H1 (cell line): ENCODE results near the gene GAREM2. TPM values are rescaled to one million over a fixed set of nuclear protein-coding genes. Genes with fewer than 3 reads are reported as not detected.

Experiments
- CTCF ChIA-PET: fragments of 300-600 bp; sonication (Branson Sonifier 250); formaldehyde crosslinking; loops from one replicate; lab custom pipeline; 2021; ENCODE audit not compliant: partially characterized antibody; lab: Charles Lee
- POLR2A ChIA-PET: fragments of 300-600 bp; sonication (Branson Sonifier 250); formaldehyde crosslinking; loops from one replicate; lab custom pipeline; 2021; ENCODE audit warnings: inconsistent platforms; ENCODE audit not compliant: partially characterized antibody; lab: Charles Lee
- DNase-seq, 2 experiments: peaks; one replicate each; pipeline versions ENCODE4 v3.0.0 to v3.0.0-alpha.2; 2010 to 2022; ENCODE audit warnings: low spot score in 2 of 2, low read depth in 1 of 2, mixed read lengths in 1 of 2
- FAIRE-seq: peaks from 2 replicates; lab custom pipeline; 2011; peaks lifted over from hg19 to GRCh38; lab: Jason Lieb, UNC
- H2AFZ ChIP-seq: 2 replicates; pipeline ENCODE4 v1.8.1; 2012; ENCODE audit warnings: low read length, inconsistent platforms
- H2AK5ac ChIP-seq: 2 replicates; pipeline ENCODE4 v1.6.1; 2013; ENCODE audit warnings: low read depth, low read length
- H2BK120ac ChIP-seq: replicated peaks from 2 replicates; pipeline ENCODE3; 2013; ENCODE audit warnings: low read depth, low read length, inconsistent platforms
- H2BK12ac ChIP-seq: 2 replicates; pipeline ENCODE4 v1.6.1; 2013; ENCODE audit warnings: low read depth, low read length
- H2BK15ac ChIP-seq: 2 replicates; pipeline ENCODE4 v1.6.1; 2013; ENCODE audit warnings: low read length
- H2BK20ac ChIP-seq: 2 replicates; pipeline ENCODE4 v1.6.1; 2013; ENCODE audit warnings: low read length
- H2BK5ac ChIP-seq: 2 replicates; pipeline ENCODE4 v1.6.1; 2013; ENCODE audit warnings: low read depth, low read length
- H3K14ac ChIP-seq: 2 replicates; pipeline ENCODE4 v1.6.1; 2013; ENCODE audit warnings: inconsistent platforms; ENCODE audit not compliant: insufficient read length
- H3K18ac ChIP-seq: 2 replicates; pipeline ENCODE4 v1.6.1; 2013; ENCODE audit warnings: low read length; ENCODE audit errors: extremely low read depth
- H3K23ac ChIP-seq: 2 replicates; pipeline ENCODE4 v1.6.1; 2013; ENCODE audit warnings: inconsistent platforms; ENCODE audit not compliant: insufficient read length
- H3K23me2 ChIP-seq: 2 replicates; pipeline ENCODE4 v1.6.1; 2013; ENCODE audit warnings: low read depth, low read length
- H3K27ac ChIP-seq: 2 replicates; pipeline ENCODE4 v1.6.1; 2011; ENCODE audit warnings: low read depth, low read length, inconsistent platforms
- H3K27me3 ChIP-seq, 4 experiments: replicated peaks in 1 of 4; 1 replicate in 1 of 4; 2 replicates in 3 of 4; pipeline versions ENCODE4 v1.6.1 to v1.8.1; 2011 to 2013; ENCODE audit warnings: low read length in 3 of 4, mild to moderate bottlenecking in 3 of 4, inconsistent platforms in 2 of 4, mixed read lengths in 2 of 4, moderate library complexity in 1 of 4; ENCODE audit not compliant: control insufficient read depth in 3 of 4, insufficient read depth in 3 of 4; ENCODE audit errors: extremely low read depth in 1 of 4
- H3K36me3 ChIP-seq, 4 experiments: 2 replicates each; pipeline versions ENCODE4 v1.6.1 to v1.8.1; 2011 to 2013; ENCODE audit warnings: mild to moderate bottlenecking in 4 of 4, low read length in 3 of 4, moderate library complexity in 2 of 4, control low read depth in 1 of 4, inconsistent platforms in 1 of 4; ENCODE audit not compliant: insufficient read depth in 4 of 4, control insufficient read depth in 2 of 4
- H3K4ac ChIP-seq: replicated peaks from 2 replicates; pipeline ENCODE3; 2013; ENCODE audit warnings: low read length, low read depth, mixed read lengths, inconsistent platforms; ENCODE audit not compliant: insufficient read length
- H3K4me1 ChIP-seq, 4 experiments: replicated peaks in 1 of 4; 1 replicate in 1 of 4; 2 replicates in 3 of 4; pipeline versions ENCODE4 v1.6.1 to v1.8.1; 2011 to 2013; ENCODE audit warnings: low read length in 3 of 4, inconsistent platforms in 2 of 4, mixed read lengths in 1 of 4; ENCODE audit not compliant: insufficient read depth in 4 of 4, control insufficient read depth in 3 of 4
- H3K4me2 ChIP-seq, 2 experiments: 2 replicates each; pipeline versions ENCODE4 v1.6.1 to v1.8.1; 2011 to 2013; ENCODE audit warnings: low read depth in 2 of 2, low read length in 2 of 2, control low read depth in 1 of 2, inconsistent platforms in 1 of 2, mild to moderate bottlenecking in 1 of 2; ENCODE audit not compliant: insufficient read depth in 1 of 2
- H3K4me3 ChIP-seq, 4 experiments: fragments of 200-600, 300-600 bp in 1 of 4; sonication (generic), shearing (Covaris generic), sonication (Bioruptor Twin) in 1 of 4; 2 replicates each; pipeline versions ENCODE4 v1.5.1 to v1.8.1; 2011 to 2016; ENCODE audit warnings: low read length in 4 of 4, low read depth in 3 of 4, control low read depth in 2 of 4, inconsistent platforms in 2 of 4, mild to moderate bottlenecking in 2 of 4, mixed read lengths in 1 of 4, moderate library complexity in 1 of 4; ENCODE audit not compliant: insufficient read depth in 2 of 4; ENCODE audit errors: extremely low read depth in 1 of 4
- H3K56ac ChIP-seq: replicated peaks from 2 replicates; pipeline ENCODE3; 2013; ENCODE audit warnings: low read depth, mild to moderate bottlenecking, mixed read lengths, low read length, inconsistent platforms; ENCODE audit not compliant: insufficient read length
- H3K79me1 ChIP-seq: 2 replicates; pipeline ENCODE4 v1.6.1; 2013; ENCODE audit warnings: low read depth, low read length, control low read depth
- H3K79me2 ChIP-seq, 2 experiments: 2 replicates each; pipeline versions ENCODE4 v1.6.1 to v1.8.1; 2012 to 2013; ENCODE audit warnings: low read length in 2 of 2, mild to moderate bottlenecking in 2 of 2, inconsistent platforms in 1 of 2; ENCODE audit not compliant: insufficient read depth in 2 of 2, control insufficient read depth in 1 of 2
- H3K9ac ChIP-seq, 4 experiments: replicated peaks in 1 of 4; 1 replicate in 1 of 4; 2 replicates in 3 of 4; pipeline versions ENCODE4 v1.6.1 to v1.8.1; 2011 to 2013; ENCODE audit warnings: low read depth in 3 of 4, low read length in 3 of 4, control low read depth in 2 of 4, mild to moderate bottlenecking in 2 of 4, moderate library complexity in 2 of 4, inconsistent platforms in 1 of 4; ENCODE audit errors: extremely low read depth in 1 of 4
- H3K9me3 ChIP-seq, 2 experiments: 2 replicates each; pipeline versions ENCODE4 v1.6.1 to v1.8.1; 2012 to 2013; ENCODE audit warnings: mild to moderate bottlenecking in 2 of 2, moderate library complexity in 2 of 2, control low read depth in 1 of 2, inconsistent platforms in 1 of 2, low read depth in 1 of 2, low read length in 1 of 2, mixed read lengths in 1 of 2; ENCODE audit not compliant: insufficient read depth in 2 of 2
- H4K20me1 ChIP-seq, 2 experiments: replicated peaks in 1 of 2; 2 replicates each; pipeline versions ENCODE3 to v1.8.1; 2011 to 2013; ENCODE audit warnings: inconsistent platforms in 2 of 2, low read length in 2 of 2, mild to moderate bottlenecking in 1 of 2; ENCODE audit not compliant: insufficient read depth in 2 of 2, control insufficient read depth in 1 of 2
- H4K5ac ChIP-seq: 2 replicates; pipeline ENCODE4 v1.6.1; 2013; ENCODE audit warnings: low read length, low read depth, mixed read lengths, inconsistent platforms; ENCODE audit not compliant: insufficient read length
- H4K8ac ChIP-seq: 2 replicates; pipeline ENCODE4 v1.8.0; 2013; ENCODE audit warnings: mild to moderate bottlenecking, moderate library complexity, low read length, inconsistent platforms; ENCODE audit not compliant: insufficient read depth; ENCODE audit errors: extremely low read depth
- H4K91ac ChIP-seq: replicated peaks from 2 replicates; pipeline ENCODE3; 2013; ENCODE audit warnings: low read length, mixed read lengths, inconsistent platforms; ENCODE audit not compliant: insufficient read length
- BRCA1 ChIP-seq: IDR thresholded peaks from 2 replicates; pipeline ENCODE4 v1.6.1; 2012; ENCODE audit warnings: low read depth, low read length, improper control_type of control experiment
- CHD2 ChIP-seq: IDR thresholded peaks from 2 replicates; pipeline ENCODE4 v1.6.1; 2012; ENCODE audit warnings: low read length, improper control_type of control experiment
- CREB1 ChIP-seq: IDR thresholded peaks from 2 replicates; pipeline ENCODE4 v1.6.1; 2012; ENCODE audit warnings: inconsistent platforms
- CTBP2 ChIP-seq: IDR thresholded peaks from 2 replicates; pipeline ENCODE4 v1.7.0; 2011; ENCODE audit warnings: borderline replicate concordance, mild to moderate bottlenecking, moderate library complexity, mixed read lengths, low read length; ENCODE audit not compliant: insufficient read depth, insufficient read length
- EZH2 ChIP-seq: fragments of 200-600 bp; sonication (generic); IDR thresholded peaks from 2 replicates; pipeline ENCODE4 v1.7.1; 2012; ENCODE audit warnings: low read depth, mild to moderate bottlenecking, moderate library complexity, low read length, inconsistent platforms; ENCODE audit not compliant: severe bottlenecking
- JUN ChIP-seq: IDR thresholded peaks from 2 replicates; pipeline ENCODE4 v1.6.1; 2011; ENCODE audit warnings: low read depth, mild to moderate bottlenecking, improper control_type of control experiment, low read length
- SIX5 ChIP-seq: IDR thresholded peaks from 2 replicates; pipeline ENCODE4 v1.6.1; 2011; ENCODE audit warnings: mild to moderate bottlenecking, low read depth, low read length
- TEAD4 ChIP-seq: IDR thresholded peaks from 2 replicates; pipeline ENCODE4 v1.6.1; 2012; ENCODE audit warnings: low read depth, low read length, inconsistent platforms, mixed read lengths
- YY1 ChIP-seq: IDR thresholded peaks from 2 replicates; pipeline ENCODE4 v1.6.1; 2011; ENCODE audit warnings: low read depth, mild to moderate bottlenecking, low read length
- WGBS, 2 experiments: shearing (Covaris generic) in 1 of 2; methylation state at CpG; one replicate each; pipeline versions ENCODE4 v1.1.6 to v1.1.7; 2013 to 2015; ENCODE audit warnings: low lambda C conversion rate in 2 of 2, mixed read lengths in 2 of 2, inconsistent platforms in 1 of 2, low coverage in 1 of 2, missing lambda C conversion rate in 1 of 2; ENCODE audit not compliant: insufficient replicate concordance in 2 of 2, insufficient coverage in 1 of 2, insufficient read length in 1 of 2; ENCODE audit errors: extremely low coverage in 1 of 2, missing lambda C conversion rate in 1 of 2; 5-methylcytosine and 5-hydroxymethylcytosine counted together
- polyA plus RNA-seq, 7 experiments: library from polyadenylated mRNA; depleted of rRNA in 3 of 7; stranded (reverse) in 5 of 7; unstranded in 2 of 7; fragments of >200 nt in 5 of 7; fragments of 200-250 nt in 2 of 7; gene quantifications; 1 replicate in 5 of 7; 2 replicates in 1 of 7; 4 replicates in 1 of 7; pipeline versions ENCODE4 v1.2.1 to v1.2.3, GENCODE V29; 2011 to 2013; ENCODE audit warnings: missing spikeins in 2 of 7, mixed read lengths in 2 of 7
- total RNA-seq: library from RNA; stranded (reverse); fragmentation: NEBNext Ultra II Directional; extraction: Animal tissue kit (Norgen Biotek cat#: 25700); gene quantifications from 2 replicates; pipeline ENCODE4 v1.2.1, GENCODE V29; 2021
- TF ChIP-seq, protein P1 (sequence below), 3 experiments: IDR thresholded peaks; 1 replicate in 2 of 3; 2 replicates in 1 of 3; pipeline versions ENCODE4 v1.5.1 to v1.6.1; 2011; ENCODE audit warnings: low read length in 3 of 3, mild to moderate bottlenecking in 3 of 3, inconsistent platforms in 2 of 3, low read depth in 1 of 3, moderate library complexity in 1 of 3; ENCODE audit not compliant: insufficient read depth in 1 of 3; ENCODE audit errors: control extremely low read depth in 1 of 3

Gene GAREM2
- total and polyA plus RNA-seq, 2 of the 8 experiments (the other 6 are each of a cell fraction or from before 2014, with no cell fraction given), result 19.9 TPM

DNA sequence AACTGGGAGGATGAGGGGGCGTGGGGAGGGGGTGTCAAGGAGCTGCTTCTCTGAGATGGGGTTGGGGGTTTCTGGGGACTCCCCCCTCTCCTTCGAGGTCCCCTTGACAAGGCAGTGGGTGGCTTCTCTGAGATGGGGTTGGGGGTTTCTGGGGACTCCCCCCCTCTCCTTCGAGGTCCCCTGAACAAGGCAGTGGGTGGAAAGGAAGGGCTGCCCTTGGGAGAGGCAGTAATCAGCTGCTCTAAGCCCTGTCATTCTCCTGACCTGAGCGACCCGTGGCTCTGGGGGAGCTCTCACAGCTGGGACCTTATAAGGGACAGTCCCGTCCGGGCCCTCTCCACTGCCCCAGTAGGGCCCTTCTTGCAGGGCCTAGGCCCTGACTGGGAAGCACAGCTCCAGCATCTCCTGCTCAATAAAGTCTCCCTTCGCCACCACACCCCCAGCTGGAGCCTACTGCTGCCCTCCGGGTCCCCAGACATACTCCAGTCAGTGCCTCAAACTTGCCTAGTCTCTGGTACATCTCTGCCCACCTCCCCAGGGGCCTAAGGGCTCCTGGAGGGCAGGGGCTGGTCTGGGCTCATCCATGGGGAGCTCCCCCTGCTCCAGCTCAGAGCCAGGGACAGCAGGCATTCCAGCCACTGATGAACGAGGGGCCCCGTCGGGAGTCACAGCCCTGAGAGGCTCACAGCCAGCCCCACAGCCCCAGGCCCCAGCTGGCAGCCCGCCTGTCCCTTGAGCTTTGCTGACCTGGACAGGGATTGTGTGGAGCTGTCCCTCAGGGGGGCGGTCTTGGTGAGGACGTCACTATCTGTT is 2.8 kb downstream of the GAREM2 start:
- ChIA-PET POLR2A (interaction anchor here (1.2 to 7.3 kb wide), 2 partner anchors 9 to 11 kb away, joined by 3 to 65 read pairs; no protein-coding TSS in a partner anchor), CTCF (interaction anchor here (0.7 to 3.2 kb wide), 9 partner anchors 9 to 323 kb away, joined by 3 to 23 read pairs (median 3); no protein-coding TSS in a partner anchor)
- Histone ChIP-seq H3K27ac (no peak overlapping the region), H3K23me2 (peaks cover 19% of the 10 kb centered on the region), H3K4me2 (peak overlapping the region in 1 of 2 experiments; percentile 72; a peak in 1 of 4 replicates), H3K79me2 (peaks cover 0 to 11% of the 10 kb centered on the region in 2 experiments; a peak in 1 of 4 replicates), H3K14ac (no peak overlapping the region), H3K36me3 (peaks cover 0 to 9% (median 2%) of the 10 kb centered on the region in 4 experiments; a peak in 3 of 8 replicates), H2BK20ac (no peak overlapping the region), H3K4me1 (peaks cover 4 to 29% (median 17%) of the 10 kb centered on the region in 4 experiments), H4K5ac (no peak overlapping the region), H3K56ac (no peak overlapping the region), H3K79me1 (peaks cover 8% of the 10 kb centered on the region), H3K27me3 (peaks cover 0 to 2% (median 0%) of the 10 kb centered on the region in 4 experiments; a peak in 3 of 7 replicates), H3K23ac (no peak overlapping the region), H3K9ac (no peak overlapping the region), H4K20me1 (peaks cover 2 to 20% of the 10 kb centered on the region in 2 experiments), H2BK120ac (no peak overlapping the region), H3K18ac (no peak overlapping the region), H2AK5ac (no peak overlapping the region), H3K9me3 (no peaks in the 10 kb centered on the region), H3K4me3 (no peak overlapping the region), H2BK15ac (no peak overlapping the region), H2BK12ac (no peak overlapping the region), H4K8ac (no peak overlapping the region; the same call in 1 of the 2 replicates), H2AFZ (no peak overlapping the region), H3K4ac (no peak overlapping the region), H4K91ac (no peak overlapping the region), H2BK5ac (no peak overlapping the region)
- WGBS, 2 experiments, result 81% methylated on average over 13 of the region's 15 CpGs; no CpG with 5 or more reads in 1 of the 2 experiments
- no peak for DNase-seq
- no peak for FAIRE-seq
- TF ChIP-seq, protein P1, sequence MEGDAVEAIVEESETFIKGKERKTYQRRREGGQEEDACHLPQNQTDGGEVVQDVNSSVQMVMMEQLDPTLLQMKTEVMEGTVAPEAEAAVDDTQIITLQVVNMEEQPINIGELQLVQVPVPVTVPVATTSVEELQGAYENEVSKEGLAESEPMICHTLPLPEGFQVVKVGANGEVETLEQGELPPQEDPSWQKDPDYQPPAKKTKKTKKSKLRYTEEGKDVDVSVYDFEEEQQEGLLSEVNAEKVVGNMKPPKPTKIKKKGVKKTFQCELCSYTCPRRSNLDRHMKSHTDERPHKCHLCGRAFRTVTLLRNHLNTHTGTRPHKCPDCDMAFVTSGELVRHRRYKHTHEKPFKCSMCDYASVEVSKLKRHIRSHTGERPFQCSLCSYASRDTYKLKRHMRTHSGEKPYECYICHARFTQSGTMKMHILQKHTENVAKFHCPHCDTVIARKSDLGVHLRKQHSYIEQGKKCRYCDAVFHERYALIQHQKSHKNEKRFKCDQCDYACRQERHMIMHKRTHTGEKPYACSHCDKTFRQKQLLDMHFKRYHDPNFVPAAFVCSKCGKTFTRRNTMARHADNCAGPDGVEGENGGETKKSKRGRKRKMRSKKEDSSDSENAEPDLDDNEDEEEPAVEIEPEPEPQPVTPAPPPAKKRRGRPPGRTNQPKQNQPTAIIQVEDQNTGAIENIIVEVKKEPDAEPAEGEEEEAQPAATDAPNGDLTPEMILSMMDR (IDR thresholded peaks at IDR 0.05; ENCODE audit: control extremely low read depth in 1 of 3, insufficient read depth in 1 of 3, low read depth in 1 of 3, low read length in 3 of 3), result no peak
- TF ChIP-seq EZH2 (no peak), CREB1 (no peak), CTBP2 (no peak), BRCA1 (no peak), TEAD4 (no peak), YY1 (no peak), CHD2 (no peak), SIX5 (no peak), JUN (no peak)
